ENCODE results near the gene CASK. TPM values are rescaled to one million over a fixed set of nuclear protein-coding genes. Genes with fewer than 3 reads are reported as not detected.

The CASK gene
- polyA plus RNA-seq, 3 donors: 5.5 to 8.5 (median 6.9) TPM

DNA sequence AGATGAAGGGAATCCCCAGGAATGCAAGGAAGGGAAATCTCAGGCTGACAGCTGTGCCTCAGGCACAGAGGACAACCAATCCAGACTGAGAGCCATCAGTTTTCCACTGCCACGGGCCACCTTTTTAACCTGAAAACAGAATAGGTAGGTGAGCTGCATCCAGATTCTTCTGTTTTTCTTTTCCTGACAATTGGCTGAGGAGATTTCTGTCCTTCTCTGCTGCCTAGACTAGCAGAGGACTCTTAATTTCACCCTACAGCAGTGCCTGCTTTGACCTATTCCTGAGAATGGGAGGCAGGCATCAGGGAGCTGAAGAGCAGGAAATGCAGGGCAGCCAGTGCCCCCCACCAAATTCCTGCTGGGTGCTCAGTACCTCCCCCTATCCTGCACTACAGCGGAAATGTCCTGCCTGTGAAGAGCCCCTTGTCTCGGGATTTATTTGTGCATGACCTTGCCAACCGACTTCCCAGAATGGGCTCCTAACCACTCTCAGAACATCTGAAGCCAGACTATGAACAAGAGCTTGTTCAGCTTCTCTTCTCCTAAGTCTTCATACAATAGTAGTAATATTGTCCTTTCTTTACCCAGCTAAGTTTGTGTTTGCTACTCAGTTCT lies 65.1 kb downstream of the CASK start:
- no peak overlapping the region for H3K27ac ChIP-seq (ENCODE audit: low read depth, low read length)
- 74 to 89% (median 78%) methylated on average over 4 of the region's 4 CpGs for WGBS, 3 donors

DNA sequence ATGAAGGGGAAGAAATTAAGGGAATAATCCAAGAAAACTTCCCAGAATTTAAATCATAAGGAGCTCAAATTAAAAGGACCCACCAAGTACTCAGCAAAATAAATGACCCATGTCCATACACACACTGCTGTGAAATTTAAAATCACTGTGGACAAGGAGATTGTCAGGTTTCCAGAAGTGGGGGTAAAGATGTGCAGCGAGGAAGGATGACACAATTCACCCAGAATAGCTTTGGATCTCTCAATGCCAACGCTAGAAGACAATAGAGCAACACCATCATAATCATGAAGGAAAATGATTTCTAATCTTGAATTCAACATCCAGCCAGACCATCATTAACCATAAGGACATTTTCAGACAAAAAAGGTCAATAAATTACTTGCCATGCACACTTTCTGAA lies 65.7 kb downstream of the CASK start:
- H3K27ac ChIP-seq (ENCODE audit: low read depth, low read length): no peak overlapping the region
- WGBS, 3 donors: 77 to 97% (median 81%) methylated on average over 2 of the region's 2 CpGs

DNA sequence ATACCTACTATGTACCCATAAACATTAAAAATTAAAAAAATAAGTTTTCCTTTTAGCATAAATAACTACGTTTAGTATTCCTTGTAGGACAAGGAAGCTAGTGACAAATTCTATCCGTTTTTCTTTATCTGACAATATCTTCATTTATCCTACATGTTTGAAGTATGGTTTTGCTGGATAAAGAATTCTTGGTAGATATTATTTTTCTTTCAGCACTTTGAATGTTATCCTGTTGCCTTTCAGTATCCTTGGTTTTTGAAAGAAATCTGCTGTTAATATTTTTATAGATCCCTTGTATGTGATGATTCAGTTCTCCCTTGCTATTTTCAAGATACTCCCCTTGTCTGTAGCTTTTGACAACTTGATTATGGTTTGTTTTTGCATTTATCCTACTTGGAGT lies 76.6 kb downstream of the CASK start:
- 76 to 97% (median 93%) methylated on average over 2 of the region's 2 CpGs for WGBS, 3 donors
- H3K27ac ChIP-seq (ENCODE audit: low read depth, low read length): no peak overlapping the region

DNA sequence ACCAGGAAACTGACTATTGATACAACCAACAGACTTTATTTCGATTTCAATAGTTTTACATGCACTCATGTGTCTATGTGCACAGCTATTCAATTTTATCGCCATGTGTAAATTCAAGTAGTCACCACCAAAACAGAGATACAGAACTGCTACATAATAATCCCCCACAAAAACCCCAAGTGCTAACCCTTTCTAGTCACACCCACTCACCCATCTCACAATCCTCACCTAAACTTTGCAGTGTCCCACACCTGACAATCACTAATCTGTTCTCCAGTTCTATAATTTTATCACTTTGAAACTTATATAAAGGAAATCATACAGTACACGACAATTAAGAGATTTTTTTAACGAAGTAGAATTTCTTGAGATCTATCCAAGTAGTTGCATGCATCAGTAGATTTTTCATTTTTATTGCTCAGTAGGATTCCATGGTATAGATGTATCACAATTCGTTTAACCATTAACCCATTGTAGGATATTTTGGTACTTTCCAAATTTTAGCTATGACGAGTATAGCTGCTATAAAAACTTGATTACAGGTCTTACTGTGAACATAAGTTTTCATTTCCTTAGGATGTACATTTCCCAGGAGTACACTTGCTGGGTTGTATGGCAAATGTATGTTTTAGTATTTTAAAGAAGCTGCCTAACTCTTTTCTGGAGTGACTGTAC lies 85.9 kb downstream of the CASK start:
- no peak overlapping the region for H3K27ac ChIP-seq (ENCODE audit: low read depth, low read length)
- WGBS, 3 donors: 72 to 95% (median 91%) methylated on average over 6 of the region's 6 CpGs

DNA sequence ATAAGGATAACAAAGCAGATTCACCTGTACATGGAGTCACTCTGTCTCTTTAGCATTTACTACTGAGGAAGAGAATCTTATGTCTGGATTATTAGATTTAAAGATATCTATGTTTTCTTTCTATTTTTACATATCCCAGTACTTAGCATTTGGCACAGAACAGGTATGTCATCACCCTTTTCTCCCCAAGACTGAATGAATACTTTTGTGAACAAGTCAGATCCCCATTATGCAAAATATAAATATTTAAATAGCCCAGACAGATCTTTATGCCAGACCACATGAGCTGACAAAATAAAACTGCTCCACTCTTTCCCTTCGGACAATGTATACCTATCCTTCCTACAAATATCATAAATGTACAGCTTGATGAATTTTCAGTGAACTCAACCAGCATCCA lies 94.5 kb downstream of the CASK start:
- WGBS, 3 donors: 90 to 97% (median 95%) methylated on average over 1 of the region's 1 CpG
- H3K27ac ChIP-seq (ENCODE audit: low read depth, low read length): no peak overlapping the region

DNA sequence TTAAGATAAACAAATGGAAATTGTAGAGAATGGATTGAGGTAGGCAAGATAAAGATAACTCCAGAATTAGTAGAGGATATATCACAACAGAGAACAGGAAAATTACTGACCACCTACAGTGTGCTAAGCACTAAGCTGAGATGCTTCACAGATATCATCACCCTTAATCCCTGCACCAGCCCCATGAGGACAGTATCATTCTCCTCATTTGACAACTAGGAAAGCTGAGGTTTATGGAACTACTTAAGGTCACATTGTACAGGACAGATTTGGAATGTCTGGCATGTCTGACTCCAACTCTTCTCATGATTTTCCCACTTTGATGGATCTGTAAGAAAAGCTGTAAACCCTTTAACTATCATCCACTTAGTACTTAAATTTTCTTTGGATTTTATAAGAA lies 95.5 kb downstream of the CASK start:
- no peak overlapping the region for H3K27ac ChIP-seq (ENCODE audit: low read depth, low read length)

DNA sequence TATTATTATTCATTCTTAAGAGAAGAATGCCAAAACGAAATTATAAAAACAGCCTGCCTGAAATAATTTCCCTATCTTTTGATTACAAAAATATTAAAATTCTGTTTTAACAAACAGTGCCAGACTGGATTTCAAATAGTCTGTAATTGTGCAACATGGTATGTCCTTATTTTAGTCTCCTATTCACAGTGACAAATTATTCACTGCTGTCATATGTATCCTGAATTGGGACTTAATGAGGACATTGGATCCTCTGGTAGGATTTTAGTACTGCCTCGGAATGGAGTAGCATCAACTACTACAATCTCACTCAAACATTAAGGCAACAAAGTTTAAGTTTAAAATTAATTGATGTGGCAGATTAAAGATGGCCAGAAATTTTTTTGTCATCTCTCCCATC lies 97.6 kb downstream of the CASK start:
- H3K27ac ChIP-seq (ENCODE audit: low read depth, low read length): no peak overlapping the region
- WGBS, 3 donors: 60 to 79% (median 69%) methylated on average over 2 of the region's 2 CpGs

DNA sequence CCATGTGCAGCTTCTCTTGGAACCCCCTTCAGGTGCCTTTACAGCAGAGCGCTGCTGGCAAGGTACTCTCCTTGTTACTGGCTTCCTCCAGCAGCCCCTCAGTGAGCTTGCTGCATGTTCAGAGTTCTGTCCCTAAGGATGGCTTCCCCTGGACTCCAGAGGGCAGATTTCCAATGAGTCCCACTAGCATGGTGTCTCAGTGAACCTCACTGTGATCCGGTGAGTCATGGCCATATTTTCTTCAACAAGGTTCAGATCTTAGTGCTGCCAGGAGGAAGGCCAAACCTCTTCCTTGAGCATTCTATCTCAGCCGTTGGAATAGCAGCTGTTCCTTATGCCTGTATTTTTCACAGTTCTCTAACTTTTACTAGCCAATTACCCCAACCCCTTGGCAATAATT lies 98.8 kb downstream of the CASK start:
- WGBS, 3 donors: 72 to 77% (median 74%) methylated on average over 2 to 3 of the region's 3 CpGs
- no peak overlapping the region for H3K27ac ChIP-seq (ENCODE audit: low read depth, low read length)

DNA sequence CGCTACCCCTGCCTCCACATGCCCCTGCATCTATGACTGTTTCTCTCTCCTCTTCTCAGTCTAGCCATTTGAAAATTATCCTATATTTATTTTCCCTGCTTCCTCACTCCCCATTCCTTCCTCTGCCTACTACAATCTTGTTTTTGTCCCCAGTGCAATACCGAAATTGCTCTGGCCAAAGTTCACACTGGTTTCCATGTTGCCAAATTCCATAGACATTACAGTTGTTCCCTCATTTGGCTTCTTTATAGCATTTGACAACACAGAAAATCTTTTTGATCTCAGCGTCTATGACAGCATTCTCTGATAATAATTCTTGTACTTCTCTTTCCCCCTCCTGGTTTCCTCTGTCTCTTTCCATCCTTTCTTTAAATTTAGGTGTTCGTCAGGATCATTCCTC lies 100.0 kb downstream of the CASK start:
- no peak overlapping the region for H3K27ac ChIP-seq (ENCODE audit: low read depth, low read length)
- WGBS, 3 donors: 76 to 79% (median 77%) methylated on average over 3 to 4 of the region's 4 CpGs

DNA sequence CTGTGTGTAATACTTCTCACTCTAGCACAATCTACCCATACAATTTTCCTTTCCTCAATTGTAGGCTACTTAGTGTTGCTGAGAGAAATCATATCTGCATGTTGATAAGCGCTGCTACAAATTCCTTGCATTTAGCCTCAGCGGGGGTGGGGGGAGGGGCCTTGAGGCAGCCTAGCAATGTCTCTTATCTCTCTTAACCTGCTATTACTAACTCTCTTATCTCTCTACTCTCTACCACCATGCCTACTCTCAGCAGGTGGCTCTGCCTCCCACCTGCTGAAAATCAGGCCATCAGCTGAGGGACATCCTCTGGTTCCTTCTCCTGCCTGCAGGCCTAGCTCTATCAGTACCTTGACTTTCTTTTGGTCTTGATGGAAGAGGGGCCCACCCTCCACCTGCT lies 100.5 kb downstream of the CASK start:
- no peak overlapping the region for H3K27ac ChIP-seq (ENCODE audit: low read depth, low read length)
- 62 to 94% (median 76%) methylated on average over 2 of the region's 2 CpGs for WGBS, 3 donors

DNA sequence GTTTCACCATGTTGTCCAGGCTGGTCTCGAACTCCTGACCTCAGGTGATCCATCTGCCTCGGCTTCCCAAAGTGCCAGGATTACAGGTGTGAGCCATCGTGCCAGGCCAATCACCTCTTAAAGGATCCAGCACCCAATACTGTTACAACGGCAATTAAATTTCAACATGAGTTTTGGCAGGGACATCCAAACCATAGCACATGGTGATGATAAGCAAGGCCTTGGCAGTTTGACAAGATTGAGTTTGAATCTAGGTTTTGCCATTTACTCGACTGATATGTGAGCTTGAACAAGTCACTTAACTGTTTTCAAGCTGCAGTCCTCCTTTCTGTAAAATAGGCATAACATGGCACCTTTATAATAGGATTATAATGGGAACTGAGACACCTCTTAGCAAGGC lies 115.3 kb downstream of the CASK start:
- WGBS, 3 donors: 57 to 92% (median 83%) methylated on average over 5 of the region's 5 CpGs
- H3K27ac ChIP-seq (ENCODE audit: low read depth, low read length): no peak overlapping the region

DNA sequence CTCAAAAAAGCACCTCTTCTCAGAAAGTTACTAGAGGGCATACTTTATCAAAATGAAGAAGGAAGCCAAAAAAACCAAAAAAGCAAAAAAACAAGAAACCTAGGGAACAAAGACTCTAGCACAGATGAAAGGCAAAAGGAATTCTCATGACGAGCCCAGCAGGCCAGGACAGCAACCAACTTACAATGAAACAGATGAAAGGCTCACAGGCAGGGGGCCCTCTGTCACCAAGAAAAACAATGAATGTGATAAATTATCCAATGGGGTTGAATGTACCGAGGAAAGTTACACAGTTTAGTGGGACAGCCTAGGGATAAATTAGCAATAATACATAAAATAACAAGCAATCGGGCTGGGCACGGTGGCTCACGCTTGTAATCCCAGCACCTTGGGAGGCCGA lies 120.4 kb downstream of the CASK start:
- 72 to 82% (median 79%) methylated on average over 6 of the region's 6 CpGs for WGBS, 3 donors
- no peak overlapping the region for H3K27ac ChIP-seq (ENCODE audit: low read depth, low read length)

DNA sequence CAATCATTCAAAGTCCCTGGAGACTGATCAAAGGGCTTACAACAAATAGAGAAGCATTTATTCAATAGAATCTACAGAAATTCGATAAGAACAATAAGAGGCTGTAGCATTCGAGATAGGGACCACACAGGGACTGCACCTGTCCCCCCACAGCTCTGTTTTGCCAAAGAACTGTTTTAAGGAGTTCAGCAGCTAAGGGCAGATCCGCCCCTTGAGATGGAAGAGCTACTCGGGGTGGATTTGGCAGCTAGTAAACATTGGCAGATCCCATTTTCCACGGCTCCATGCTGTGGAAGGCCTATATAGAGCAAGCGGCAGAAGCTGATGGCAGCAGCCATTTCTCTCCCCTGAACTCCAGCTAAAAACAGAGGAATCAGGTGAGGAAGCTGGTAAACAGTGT lies 123.7 kb downstream of the CASK start:
- H3K27ac ChIP-seq (ENCODE audit: low read depth, low read length): no peak overlapping the region
- WGBS, 3 donors: 67 to 81% (median 74%) methylated on average over 6 of the region's 6 CpGs

DNA sequence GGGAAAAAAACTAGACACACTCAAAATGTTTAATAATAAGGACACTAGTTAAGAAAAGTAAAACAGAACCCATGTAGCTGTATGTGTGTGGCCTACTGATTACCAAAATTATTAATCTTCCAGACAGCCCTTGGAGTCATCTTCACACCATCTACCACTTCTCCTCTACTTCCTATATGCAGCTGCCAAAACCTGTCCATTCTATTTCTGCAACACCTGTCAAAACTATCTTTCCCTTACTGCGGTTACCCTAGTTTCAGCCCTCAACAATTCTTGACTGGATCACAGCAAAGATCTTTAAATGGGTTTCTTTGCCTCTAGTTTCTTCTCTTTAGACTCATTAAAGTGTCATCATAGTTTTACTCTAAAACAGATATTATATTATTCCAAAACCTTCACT lies 126.8 kb downstream of the CASK start:
- WGBS, 3 donors: 80 to 100% (median 91%) methylated on average over 1 of the region's 1 CpG
- H3K27ac ChIP-seq (ENCODE audit: low read depth, low read length): no peak overlapping the region

DNA sequence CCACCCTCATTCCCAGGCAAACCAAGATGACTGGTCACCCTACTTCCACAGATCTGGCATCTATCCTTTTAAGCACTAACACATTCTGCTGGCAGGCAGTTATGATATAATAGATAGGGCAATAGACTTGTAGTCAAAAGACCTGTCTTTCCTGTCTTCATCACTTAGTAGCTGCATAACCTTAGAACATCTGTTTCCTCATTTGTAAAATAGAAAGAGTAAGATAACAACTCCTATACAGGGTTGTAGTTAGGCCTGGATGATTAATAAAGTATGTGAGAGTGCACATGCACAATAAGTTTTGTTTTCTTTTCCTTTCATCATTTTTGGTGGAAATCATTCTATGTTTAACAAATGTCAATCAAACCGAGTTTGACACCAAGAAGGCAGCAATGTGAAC lies 127.3 kb downstream of the CASK start:
- 44 to 74% (median 56%) methylated on average over 1 of the region's 1 CpG for WGBS, 3 donors
- H3K27ac ChIP-seq (ENCODE audit: low read depth, low read length): no peak overlapping the region

DNA sequence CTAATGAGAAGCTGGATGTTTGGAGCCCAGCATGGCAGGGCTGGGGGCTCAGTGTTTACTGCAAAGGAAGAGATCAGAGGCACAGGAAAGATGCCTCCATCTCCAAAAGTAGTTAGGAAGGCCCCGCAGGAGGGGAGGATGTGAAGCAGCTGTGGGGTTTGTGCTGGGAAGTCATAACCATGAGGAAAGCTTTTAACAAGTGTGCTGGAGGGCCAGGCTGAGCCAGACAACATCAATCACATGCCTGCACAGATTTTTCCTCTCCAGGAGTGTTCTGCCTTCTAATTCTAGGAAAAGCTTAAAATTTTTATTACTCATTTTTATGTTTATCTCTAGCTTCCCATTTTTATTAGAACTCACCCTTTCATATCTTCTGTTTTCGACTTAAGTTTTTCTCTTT lies 134.0 kb downstream of the CASK start:
- no peak overlapping the region for H3K27ac ChIP-seq (ENCODE audit: low read depth, low read length)
- WGBS, 3 donors: 57 to 75% (median 62%) methylated on average over 2 of the region's 2 CpGs

DNA sequence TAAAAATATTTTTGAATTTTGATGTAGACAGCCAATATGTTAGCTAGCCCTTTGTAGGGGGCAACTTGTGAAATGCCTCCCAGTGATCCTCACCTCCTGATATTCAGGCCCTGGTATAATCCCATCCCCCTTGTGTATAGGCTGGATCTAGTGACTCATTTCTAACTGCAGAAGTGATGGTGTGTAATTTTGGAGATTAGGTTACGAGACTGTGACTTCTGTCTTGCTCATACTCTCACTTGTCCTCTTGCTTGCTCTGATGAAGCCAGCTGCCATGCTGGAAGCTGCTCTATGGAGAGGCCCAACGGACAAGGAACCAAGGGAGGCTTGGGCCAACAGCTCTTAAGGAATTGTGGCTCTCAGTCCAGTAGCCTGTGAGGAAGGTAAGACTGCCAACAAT lies 137.7 kb downstream of the CASK start:
- H3K27ac ChIP-seq (ENCODE audit: low read depth, low read length): no peak overlapping the region
- 52 to 91% (median 85%) methylated on average over 2 of the region's 2 CpGs for WGBS, 3 donors

DNA sequence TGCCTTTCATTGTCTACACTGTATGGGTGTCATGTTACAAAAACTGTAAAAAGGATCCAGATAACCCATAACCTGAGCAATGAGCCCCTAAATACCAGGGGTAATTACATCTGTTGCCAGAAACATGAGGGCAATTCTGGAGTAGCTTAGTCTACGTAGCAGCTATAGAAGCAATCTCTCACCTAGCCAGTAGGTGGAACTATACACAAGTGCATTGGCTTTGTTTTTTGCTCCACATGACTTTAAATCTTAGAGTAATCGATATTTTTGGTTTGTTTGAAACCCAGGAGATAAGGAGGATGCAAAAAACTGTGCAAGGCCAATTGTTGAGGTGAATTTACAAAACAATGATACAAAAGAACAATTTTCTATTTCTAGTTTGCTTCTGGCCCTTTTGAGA lies 141.9 kb downstream of the CASK start:
- no peak overlapping the region for H3K27ac ChIP-seq (ENCODE audit: low read depth, low read length)
- WGBS, 3 donors: 5 to 10% (median 7%) methylated on average over 2 of the region's 2 CpGs

DNA sequence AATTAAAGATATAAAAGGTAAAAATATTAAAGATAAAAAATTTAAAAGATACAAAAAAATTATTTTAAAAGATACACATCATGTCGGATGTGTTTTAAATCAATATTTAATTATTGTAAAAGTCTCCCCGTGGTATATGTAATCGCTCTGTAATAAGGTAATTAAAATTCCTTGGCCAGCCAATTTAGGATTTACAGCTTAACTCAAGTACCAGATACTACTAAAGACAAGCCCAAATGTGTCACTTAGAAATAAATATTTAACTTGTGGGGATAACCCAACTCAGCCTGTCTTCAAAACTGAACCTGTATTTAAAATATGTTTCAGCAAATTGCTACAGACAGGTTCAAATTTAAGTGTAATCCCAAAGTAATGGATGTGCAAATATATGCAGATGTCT lies 143.4 kb downstream of the CASK start:
- H3K27ac ChIP-seq (ENCODE audit: low read depth, low read length): no peak overlapping the region
- WGBS, 3 donors: 73 to 93% (median 85%) methylated on average over 3 of the region's 3 CpGs

DNA sequence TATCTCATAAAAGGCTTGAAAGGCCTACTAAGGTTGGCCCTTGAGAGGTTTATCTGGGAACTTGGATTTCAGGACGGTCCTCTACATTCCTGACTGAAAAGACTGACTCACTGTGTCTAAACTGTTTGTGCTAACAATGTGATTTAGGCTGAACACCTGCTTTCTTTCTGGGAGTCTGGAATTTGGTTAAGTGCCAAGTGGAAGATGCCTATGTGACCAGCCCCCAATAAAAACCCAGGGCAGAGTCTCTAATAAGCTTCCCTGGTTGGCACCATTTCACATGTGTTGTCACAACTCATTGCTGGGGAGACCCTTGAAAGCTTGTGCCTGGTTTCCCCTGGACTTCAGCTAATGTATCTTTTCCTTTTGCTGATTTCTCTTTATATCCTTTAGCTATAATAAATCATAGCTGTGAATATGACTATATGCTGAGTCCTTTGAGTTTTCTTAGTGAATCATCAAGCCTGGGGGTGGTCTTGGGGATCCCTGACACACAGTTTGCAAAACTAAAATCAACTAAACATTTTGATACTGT lies 144.3 kb downstream of the CASK start:
- H3K27ac ChIP-seq (ENCODE audit: low read depth, low read length): no peak overlapping the region
- 20 to 64% (median 52%) methylated on average over 1 of the region's 1 CpG for WGBS, 3 donors

Data from adipose tissue (tissue), 3 donors.